HG03175 (cell line): ENCODE results near the gene CDRT4.

ENCODE experiments used
- ATAC-seq: cut with Tn5 transposase; IDR thresholded peaks from one replicate; pipeline ENCODE4 v1.9.1; 2021; ENCODE audit warnings: mild to moderate bottlenecking, moderate library complexity; ENCODE audit not compliant: unreplicated experiment

CDRT4 gene

GRCh38 chr17:15397620-15398019 is 69.8 kb downstream of the CDRT4 start:
- no peak for ATAC-seq

DNA sequence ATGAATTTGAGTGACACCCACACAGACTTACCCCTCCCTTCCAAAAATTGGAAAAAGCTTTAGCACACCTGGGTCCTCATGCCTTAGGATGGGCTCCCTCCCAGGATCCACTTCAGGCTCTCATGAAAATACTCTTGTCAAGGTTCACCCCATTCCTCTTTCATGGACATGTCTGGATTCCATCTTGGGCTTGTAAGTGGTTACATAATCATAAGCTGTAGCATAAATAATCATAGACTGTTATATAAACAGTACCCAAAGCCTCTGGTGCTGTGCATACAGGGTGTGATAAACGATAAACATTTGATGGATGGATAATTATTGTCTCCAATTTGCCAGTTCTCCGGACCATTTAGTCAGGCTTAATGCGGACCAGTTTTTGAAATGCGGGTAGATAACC is 72.3 kb downstream of the CDRT4 start:
- ATAC-seq: no peak

DNA sequence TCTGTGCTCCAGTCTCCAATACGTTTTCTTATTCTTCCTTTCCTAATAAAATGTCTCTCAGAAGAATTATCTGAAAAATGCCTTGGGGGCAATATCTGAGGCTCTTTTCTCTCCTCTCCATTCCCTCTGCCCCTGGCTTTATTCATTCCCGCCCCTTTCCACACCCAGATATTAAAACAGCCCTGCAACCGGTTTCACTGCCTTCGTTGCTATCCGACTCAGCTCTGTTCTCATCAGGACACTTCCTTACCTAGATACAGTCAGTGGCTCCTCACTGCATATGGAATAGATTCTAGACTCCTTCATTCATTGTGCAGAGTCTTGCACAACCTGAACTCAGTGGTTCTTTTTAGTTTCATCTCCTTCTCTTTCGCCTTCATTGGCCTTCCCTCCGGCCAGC is 74.0 kb downstream of the CDRT4 start:
- no peak for ATAC-seq

DNA sequence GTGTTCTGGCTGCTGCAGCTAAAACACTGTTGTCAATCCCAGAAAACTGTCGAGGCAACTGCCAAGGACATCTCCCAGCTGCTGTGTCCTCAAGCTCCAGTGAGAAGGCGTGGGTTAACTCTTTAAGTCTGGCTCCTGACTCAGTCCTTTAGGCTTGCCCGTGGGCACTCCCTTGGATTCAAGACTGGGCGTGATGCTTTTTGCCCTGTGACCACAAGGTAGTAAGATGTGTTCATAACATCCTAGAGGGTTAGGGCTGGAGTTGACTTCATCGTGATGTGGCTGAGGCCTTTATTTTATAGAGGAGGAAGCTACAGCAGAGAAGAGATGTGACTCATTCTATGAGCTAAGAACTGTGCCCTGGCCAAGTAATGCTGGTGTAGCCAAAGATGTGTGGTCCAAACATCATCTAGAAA is 75.1 kb downstream of the CDRT4 start:
- ATAC-seq: no peak

DNA sequence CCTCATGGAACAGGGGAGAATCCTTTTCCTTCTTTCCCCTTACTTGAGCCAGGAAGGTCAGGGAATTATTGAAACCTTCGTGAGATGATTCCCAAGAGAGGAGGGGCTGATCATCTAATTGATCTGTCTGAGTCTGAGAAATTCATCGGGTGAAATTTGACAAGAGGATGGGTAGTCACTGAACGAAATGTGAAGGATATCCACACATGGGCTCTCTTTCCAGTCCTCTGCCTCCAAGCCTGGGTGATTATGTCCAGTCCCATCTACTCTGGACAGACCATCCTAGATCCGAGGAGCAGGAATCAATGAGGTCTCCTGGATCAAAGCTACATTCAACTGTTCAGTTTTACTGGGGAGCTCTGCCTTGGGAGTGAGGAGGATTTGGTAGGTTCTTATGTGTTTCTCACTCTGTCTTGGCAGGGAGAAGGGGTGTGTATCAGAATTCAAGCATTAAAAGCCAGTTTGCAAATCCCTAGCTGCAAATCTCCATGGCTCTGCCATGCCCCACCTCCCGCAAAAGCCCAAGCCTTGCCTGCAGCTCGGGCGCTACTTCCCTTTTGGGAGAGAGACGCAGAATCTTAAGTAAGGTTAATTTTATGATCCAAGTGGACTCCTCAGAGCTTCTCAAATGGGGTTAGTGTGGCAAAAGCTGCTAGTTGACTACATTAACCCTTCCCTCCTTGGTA is 78.9 kb downstream of the CDRT4 start:
- ATAC-seq: no peak

GRCh38 chr17:15386083-15386482 is 81.3 kb downstream of the CDRT4 start:
- no peak for ATAC-seq
